Measurements from ENCODE around the gene SYNGR4.
"Not testable (repeated sequence)": the region's sequence is repeated elsewhere in the genome, so short reads cannot be mapped to it uniquely, and the experiment has no call there.

The SYNGR4 gene

GRCh38 chr19:48363810-48364597 lies at the start of gene SYNGR4, which contains the start of gene TMEM143:
Gene SYNGR4 (plus strand): TSS chr19:48364367. CDS start chr19:48365843, 1,476 bp downstream.
Gene TMEM143 (minus strand): TSS chr19:48363940. CDS start chr19:48363920, 20 bp downstream.
- peak; percentile 99 for DNase-seq

GRCh38 chr19:48315712-48316111 lies 48.5 kb upstream of the SYNGR4 start:
- no peak for DNase-seq

GRCh38 chr19:48317708-48317960 lies 46.5 kb upstream of the SYNGR4 start:
- DNase-seq, result not testable (repeated sequence)

- DNase-seq, result no peak
Observed at GRCh38 chr19:48318286-48318987, 45.7 kb upstream of the SYNGR4 start.

- peak; percentile 70 for DNase-seq
Observed at GRCh38 chr19:48319647-48320541, 44.3 kb upstream of the SYNGR4 start.

GRCh38 chr19:48321372-48321621 lies 42.9 kb upstream of the SYNGR4 start:
- peak; percentile 91 for DNase-seq

GRCh38 chr19:48321622-48322591 lies 42.3 kb upstream of the SYNGR4 start:
- peak; percentile 97 for DNase-seq

GRCh38 chr19:48325265-48325910 lies 38.8 kb upstream of the SYNGR4 start, which contains the start of gene EMP3:
Gene EMP3 (plus strand): TSS chr19:48325552. CDS start chr19:48326845, 1,293 bp downstream.
- peak; percentile 87 for DNase-seq

- DNase-seq, result peak; percentile 68
Observed at GRCh38 chr19:48329167-48329891, 34.8 kb upstream of the SYNGR4 start.

- DNase-seq, result peak; percentile 71
Observed at GRCh38 chr19:48330012-48330681, 34.0 kb upstream of the SYNGR4 start.

- no peak for DNase-seq
Observed at GRCh38 chr19:48332351-48332661, 31.9 kb upstream of the SYNGR4 start.

- DNase-seq, result peak; percentile 96
Observed at GRCh38 chr19:48332662-48333466, 31.3 kb upstream of the SYNGR4 start.

GRCh38 chr19:48333467-48334384 lies 30.4 kb upstream of the SYNGR4 start:
- DNase-seq, result peak; percentile 92

GRCh38 chr19:48338253-48338755 lies 25.9 kb upstream of the SYNGR4 start:
- no peak for DNase-seq

GRCh38 chr19:48338802-48339503 lies 25.2 kb upstream of the SYNGR4 start:
- DNase-seq, result no peak

- no peak for DNase-seq
Observed at GRCh38 chr19:48340995-48341394, 23.2 kb upstream of the SYNGR4 start.

- DNase-seq, result no peak
Observed at GRCh38 chr19:48341515-48342413, 22.4 kb upstream of the SYNGR4 start.

Measured in inflammatory macrophage treated with lipopolysaccharide for 4 hours (primary cell).